HepG2 (cell line): ENCODE measurements around the gene UQCC2. TPM values are rescaled to one million over a fixed set of nuclear protein-coding genes. Genes with fewer than 3 reads are reported as not detected.

Source experiments
- ATAC-seq: fragments of 200-7000 bp; cut with Tn5 transposase; 3 replicates; pipeline ENCODE4 v1.9.1; 2020; ENCODE audit warnings: mild to moderate bottlenecking, moderate library complexity
- BruUV-seq: library from RNA; stranded (reverse); fragments of 400-500 nt; replicated peaks from 2 replicates; lab custom pipeline; 2021; lab: Mats Ljungman, UMichigan
- CTCF ChIA-PET: fragments of 300-600 bp; formaldehyde crosslinking; extraction: SDS; loops from one replicate; lab custom pipeline; 2021; ENCODE audit warnings: low total read pairs, inconsistent platforms, low intra/inter-chr PET ratio; lab: Yijun Ruan, JAX
- POLR2A ChIA-PET: fragments of 350-600 bp; sonication (Branson Sonifier 250); formaldehyde crosslinking; loops from one replicate; lab custom pipeline; 2020; ENCODE audit warnings: antibody characterized with exemption, inconsistent platforms; lab: Yijun Ruan, JAX
- DNase-seq: peaks from one replicate; pipeline ENCODE4 v3.0.0-alpha.2; 2015; ENCODE audit warnings: low spot score
- FAIRE-seq: peaks from 3 replicates; lab custom pipeline; 2011; peaks lifted over from hg19 to GRCh38; lab: Jason Lieb, UNC
- H2AFZ ChIP-seq: one replicate; pipeline ENCODE4 v1.6.1; 2011; ENCODE audit warnings: low read length, inconsistent platforms
- H3K27ac ChIP-seq: fragments of 300-600 bp; 3 replicates; pipeline ENCODE4 v1.8.0; 2011; ENCODE audit warnings: mixed run types, mild to moderate bottlenecking, mixed read lengths, low read length, inconsistent platforms; ENCODE audit not compliant: insufficient read depth; ENCODE audit errors: extremely low read length
- H3K27me3 ChIP-seq, 2 experiments: fragments of 200-600 bp in 1 of 2; 2 replicates in 1 of 2; 3 replicates in 1 of 2; pipeline versions ENCODE4 v1.6.0 to v1.8.0; 2011; ENCODE audit warnings: low read length in 2 of 2, mild to moderate bottlenecking in 2 of 2, moderate library complexity in 2 of 2, inconsistent platforms in 1 of 2; ENCODE audit not compliant: insufficient read depth in 2 of 2, control insufficient read depth in 1 of 2
- H3K36me3 ChIP-seq, 2 experiments: fragments of 200-600 bp in 1 of 2; replicated peaks in 1 of 2; 2 replicates in 1 of 2; 3 replicates in 1 of 2; pipeline versions ENCODE4 v1.5.1 to v1.8.0; 2011; ENCODE audit warnings: low read length in 2 of 2, inconsistent platforms in 1 of 2; ENCODE audit not compliant: insufficient read depth in 2 of 2, control insufficient read depth in 1 of 2
- H3K4me1 ChIP-seq: 2 replicates; pipeline ENCODE4 v1.5.1; 2012; ENCODE audit warnings: low read length, inconsistent platforms; ENCODE audit not compliant: insufficient read depth
- H3K4me2 ChIP-seq: 2 replicates; pipeline ENCODE4 v1.6.0; 2011; ENCODE audit warnings: low read depth, low read length, inconsistent platforms
- H3K4me3 ChIP-seq, 3 experiments: fragments of 200-600 bp in 1 of 3; sonication (generic), shearing (Covaris generic) in 1 of 3; replicated peaks in 1 of 3; 2 replicates each; pipeline ENCODE4 v1.5.1; 2011 to 2016; ENCODE audit warnings: low read length in 3 of 3, inconsistent platforms in 2 of 3, low read depth in 2 of 3, mild to moderate bottlenecking in 2 of 3, control low read depth in 1 of 3, mixed read lengths in 1 of 3; ENCODE audit not compliant: insufficient read depth in 1 of 3
- H3K79me2 ChIP-seq: one replicate; pipeline ENCODE4 v1.6.1; 2011; ENCODE audit warnings: low read length, inconsistent platforms; ENCODE audit not compliant: insufficient read depth
- H3K9ac ChIP-seq: 2 replicates; pipeline ENCODE4 v1.6.0; 2011; ENCODE audit warnings: mild to moderate bottlenecking, low read depth, low read length, inconsistent platforms; ENCODE audit not compliant: insufficient read depth
- H3K9me3 ChIP-seq: 2 replicates; pipeline ENCODE4 v1.5.1; 2012; ENCODE audit warnings: mild to moderate bottlenecking, low read length
- H4K20me1 ChIP-seq: 2 replicates; pipeline ENCODE4 v1.6.0; 2011; ENCODE audit warnings: inconsistent platforms, mild to moderate bottlenecking, low read length, moderate library complexity; ENCODE audit not compliant: insufficient read depth
- FOSL1 ChIP-seq: sonication (generic); formaldehyde crosslinking; IDR thresholded peaks from 2 replicates; pipeline ENCODE4 v1.9.0; 2021; ENCODE audit warnings: missing genetic modification reagents, borderline replicate concordance
- NCOA1 ChIP-seq: sonication (generic); formaldehyde crosslinking; IDR thresholded peaks from 2 replicates; pipeline ENCODE4 v1.9.0; 2021; ENCODE audit warnings: missing genetic modification reagents
- PRPF4 ChIP-seq: fragments of 200-400 bp; formaldehyde crosslinking; IDR thresholded peaks from 2 replicates; pipeline ENCODE4 v1.6.1; 2016; ENCODE audit warnings: low read length, low read depth; ENCODE audit not compliant: poor library complexity, severe bottlenecking
- SMYD3 ChIP-seq: sonication (generic); formaldehyde crosslinking; IDR thresholded peaks from 2 replicates; pipeline ENCODE4 v1.8.1; 2023; ENCODE audit warnings: mild to moderate bottlenecking, missing genetic modification reagents
- SPEN ChIP-seq: sonication (generic); formaldehyde crosslinking; IDR thresholded peaks from 2 replicates; pipeline ENCODE4 v1.5.1; 2020; ENCODE audit warnings: low read depth, mild to moderate bottlenecking, missing genetic modification reagents
- SUZ12 ChIP-seq: fragments of 150-350 bp; IDR thresholded peaks from 2 replicates; pipeline ENCODE4 v1.6.1; 2014; ENCODE audit warnings: low read depth, low read length
- ZNF713 ChIP-seq: sonication (generic); formaldehyde crosslinking; IDR thresholded peaks from 2 replicates; pipeline ENCODE4 v1.4.0; 2020; ENCODE audit warnings: mild to moderate bottlenecking, missing genetic modification reagents
- WGBS: methylation state at CpG from one replicate; pipeline ENCODE4 v1.1.6; 2017; ENCODE audit warnings: low lambda C conversion rate; 5-methylcytosine and 5-hydroxymethylcytosine counted together
- in situ Hi-C: cut with HindIII; loops from 2 replicates; pipeline ENCODE4 v1.10.0; 2017; ENCODE audit warnings: low pct_unique_long_range_greater_than_20kb; ENCODE audit not compliant: extremely low pct_ligation_motif_present
- intact Hi-C: fragments of 100-400 bp; cut with micrococcal nuclease; formaldehyde crosslinking; loops from one replicate; pipeline ENCODE4 v1.10.0; 2022; ENCODE audit not compliant: unreplicated experiment
- polyA plus RNA-seq, 8 experiments: library from polyadenylated mRNA; depleted of rRNA in 3 of 8; stranded (reverse) in 7 of 8; unstranded in 1 of 8; fragments of >200 nt; fragmentation: Illumina TruSeq in 4 of 8; extraction: Trizol in 4 of 8; gene quantifications; 2 replicates each; pipeline versions ENCODE4 v1.2.1 to v1.2.3, GENCODE V29; 2011 to 2016; ENCODE audit warnings: low read depth in 4 of 8, missing spikeins in 1 of 8, mixed read lengths in 1 of 8; ENCODE audit not compliant: insufficient read depth in 1 of 8
- total RNA-seq, 5 experiments: library from RNA; depleted of rRNA; stranded (reverse); fragments of >200 nt; fragmentation: Illumina TruSeq; extraction: Trizol; gene quantifications; 2 replicates each; pipeline ENCODE4 v1.2.3, GENCODE V29; 2016; ENCODE audit warnings: low read depth in 1 of 5
- TF ChIP-seq, protein P1 (sequence below): IDR thresholded peaks from 2 replicates; pipeline ENCODE4 v1.6.1; 2016; ENCODE audit warnings: control low read depth
- TF ChIP-seq, protein P2 (sequence below): sonication (generic); formaldehyde crosslinking; IDR thresholded peaks from 2 replicates; pipeline ENCODE4 v1.5.1; 2020; ENCODE audit warnings: mild to moderate bottlenecking, missing genetic modification reagents, borderline replicate concordance

The UQCC2 gene
- total and polyA plus RNA-seq, 2 of the 13 experiments (the other 11 are each of a cell fraction or from before 2014, with no cell fraction given) = 82.4 to 238 TPM

DNA sequence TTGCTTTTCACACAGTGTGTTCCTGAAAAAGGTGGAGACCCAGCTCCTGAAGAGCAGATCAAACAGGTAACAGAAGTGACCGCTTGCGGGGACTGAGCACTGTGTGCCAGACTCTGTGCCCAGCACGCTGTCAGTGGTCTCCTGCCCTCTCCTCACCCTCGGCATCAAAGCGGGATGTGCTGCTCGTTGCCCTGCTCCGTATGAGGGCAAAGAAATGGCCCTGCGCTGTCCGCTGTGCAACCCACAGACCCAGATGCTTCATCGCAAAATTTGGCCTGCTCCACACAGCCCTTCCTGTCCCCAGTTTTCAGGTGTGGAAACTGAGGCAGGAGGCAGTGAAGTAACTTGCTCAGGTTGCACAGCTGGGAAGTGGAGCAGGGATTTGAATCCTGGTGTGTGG, 13.7 kb downstream of the UQCC2 start:
- ATAC-seq (no peak), FAIRE-seq (no peak), DNase-seq (no peak)
- Histone ChIP-seq H3K36me3 (peaks cover 35 to 79% of the 10 kb centered on the region in 2 experiments), H3K79me2 (no peaks in the 10 kb centered on the region), H3K9me3 (no peaks in the 10 kb centered on the region), H3K27me3 (no peaks in the 10 kb centered on the region), H2AFZ (no peak overlapping the region), H4K20me1 (no peaks in the 10 kb centered on the region; the same call in 1 of the 2 replicates), H3K4me1 (no peaks in the 10 kb centered on the region), H3K27ac (no peak overlapping the region), H3K9ac (no peak overlapping the region), H3K4me2 (no peak overlapping the region), H3K4me3 (no peak overlapping the region)
- in situ Hi-C loops = no loop called here
- TF ChIP-seq NCOA1 (no peak), SPEN (CRISPR knock-in tag) (no peak), ZNF713 (no peak), FOSL1 (no peak), SUZ12 (no peak), SMYD3 (no peak), PRPF4 (no peak)
- TF ChIP-seq, protein P1, sequence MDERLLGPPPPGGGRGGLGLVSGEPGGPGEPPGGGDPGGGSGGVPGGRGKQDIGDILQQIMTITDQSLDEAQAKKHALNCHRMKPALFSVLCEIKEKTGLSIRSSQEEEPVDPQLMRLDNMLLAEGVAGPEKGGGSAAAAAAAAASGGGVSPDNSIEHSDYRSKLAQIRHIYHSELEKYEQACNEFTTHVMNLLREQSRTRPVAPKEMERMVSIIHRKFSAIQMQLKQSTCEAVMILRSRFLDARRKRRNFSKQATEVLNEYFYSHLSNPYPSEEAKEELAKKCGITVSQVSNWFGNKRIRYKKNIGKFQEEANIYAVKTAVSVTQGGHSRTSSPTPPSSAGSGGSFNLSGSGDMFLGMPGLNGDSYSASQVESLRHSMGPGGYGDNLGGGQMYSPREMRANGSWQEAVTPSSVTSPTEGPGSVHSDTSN (CRISPR knock-in tag) = no peak
- TF ChIP-seq, protein P2, sequence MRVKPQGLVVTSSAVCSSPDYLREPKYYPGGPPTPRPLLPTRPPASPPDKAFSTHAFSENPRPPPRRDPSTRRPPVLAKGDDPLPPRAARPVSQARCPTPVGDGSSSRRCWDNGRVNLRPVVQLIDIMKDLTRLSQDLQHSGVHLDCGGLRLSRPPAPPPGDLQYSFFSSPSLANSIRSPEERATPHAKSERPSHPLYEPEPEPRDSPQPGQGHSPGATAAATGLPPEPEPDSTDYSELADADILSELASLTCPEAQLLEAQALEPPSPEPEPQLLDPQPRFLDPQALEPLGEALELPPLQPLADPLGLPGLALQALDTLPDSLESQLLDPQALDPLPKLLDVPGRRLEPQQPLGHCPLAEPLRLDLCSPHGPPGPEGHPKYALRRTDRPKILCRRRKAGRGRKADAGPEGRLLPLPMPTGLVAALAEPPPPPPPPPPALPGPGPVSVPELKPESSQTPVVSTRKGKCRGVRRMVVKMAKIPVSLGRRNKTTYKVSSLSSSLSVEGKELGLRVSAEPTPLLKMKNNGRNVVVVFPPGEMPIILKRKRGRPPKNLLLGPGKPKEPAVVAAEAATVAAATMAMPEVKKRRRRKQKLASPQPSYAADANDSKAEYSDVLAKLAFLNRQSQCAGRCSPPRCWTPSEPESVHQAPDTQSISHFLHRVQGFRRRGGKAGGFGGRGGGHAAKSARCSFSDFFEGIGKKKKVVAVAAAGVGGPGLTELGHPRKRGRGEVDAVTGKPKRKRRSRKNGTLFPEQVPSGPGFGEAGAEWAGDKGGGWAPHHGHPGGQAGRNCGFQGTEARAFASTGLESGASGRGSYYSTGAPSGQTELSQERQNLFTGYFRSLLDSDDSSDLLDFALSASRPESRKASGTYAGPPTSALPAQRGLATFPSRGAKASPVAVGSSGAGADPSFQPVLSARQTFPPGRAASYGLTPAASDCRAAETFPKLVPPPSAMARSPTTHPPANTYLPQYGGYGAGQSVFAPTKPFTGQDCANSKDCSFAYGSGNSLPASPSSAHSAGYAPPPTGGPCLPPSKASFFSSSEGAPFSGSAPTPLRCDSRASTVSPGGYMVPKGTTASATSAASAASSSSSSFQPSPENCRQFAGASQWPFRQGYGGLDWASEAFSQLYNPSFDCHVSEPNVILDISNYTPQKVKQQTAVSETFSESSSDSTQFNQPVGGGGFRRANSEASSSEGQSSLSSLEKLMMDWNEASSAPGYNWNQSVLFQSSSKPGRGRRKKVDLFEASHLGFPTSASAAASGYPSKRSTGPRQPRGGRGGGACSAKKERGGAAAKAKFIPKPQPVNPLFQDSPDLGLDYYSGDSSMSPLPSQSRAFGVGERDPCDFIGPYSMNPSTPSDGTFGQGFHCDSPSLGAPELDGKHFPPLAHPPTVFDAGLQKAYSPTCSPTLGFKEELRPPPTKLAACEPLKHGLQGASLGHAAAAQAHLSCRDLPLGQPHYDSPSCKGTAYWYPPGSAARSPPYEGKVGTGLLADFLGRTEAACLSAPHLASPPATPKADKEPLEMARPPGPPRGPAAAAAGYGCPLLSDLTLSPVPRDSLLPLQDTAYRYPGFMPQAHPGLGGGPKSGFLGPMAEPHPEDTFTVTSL (CRISPR knock-in tag) = no peak
- intact Hi-C loops = no loop called here
- no TSS peak for BruUV-seq
- 96% methylated on average over 10 of the region's 10 CpGs for WGBS
- CTCF ChIA-PET = no interaction called here
- POLR2A ChIA-PET = interaction anchor here (0.8 kb wide), 1 partner anchor 13 kb away, joined by 6 read pairs; the partner anchor contains the start of gene UQCC2
